GM12878 (cell line): ENCODE results near the gene ZNF689.

Source experiments
- CTCF ChIP-seq, 3 experiments: IDR thresholded peaks in 2 of 3; conservative IDR thresholded peaks in 1 of 3; 2 replicates each; pipeline ENCODE4 v1.5.1; 2011; ENCODE audit warnings: low read depth in 3 of 3, low read length in 3 of 3, mild to moderate bottlenecking in 3 of 3, control low read depth in 2 of 3, moderate library complexity in 2 of 3, inconsistent platforms in 1 of 3, mixed read lengths in 1 of 3; ENCODE audit not compliant: control insufficient read depth in 2 of 3, insufficient read depth in 1 of 3; ENCODE audit errors: extremely low read depth in 1 of 3
- SIN3A ChIP-seq: IDR thresholded peaks from 2 replicates; pipeline ENCODE4 v1.6.1; 2012; ENCODE audit warnings: low read depth, low read length, improper control_type of control experiment
- TAF1 ChIP-seq: IDR thresholded peaks from 2 replicates; pipeline ENCODE4 v1.6.1; 2011; ENCODE audit warnings: mild to moderate bottlenecking, low read depth, low read length, borderline replicate concordance

GRCh38 chr16:30602616-30603277 is 7.4 kb downstream of the ZNF689 start:
- TF ChIP-seq CTCF (IDR thresholded peaks at IDR 0.05 in 2 of 3, conservative IDR thresholded peaks at IDR 0.05 in 1 of 3; ENCODE audit: control insufficient read depth in 2 of 3, extremely low read depth in 1 of 3, insufficient read depth in 1 of 3, low read depth in 3 of 3, low read length in 3 of 3): no peak
- TF ChIP-seq SIN3A: no peak
- no peak for TF ChIP-seq TAF1
